Prostate gland (tissue), 2 donors: ENCODE measurements around the gene LEUTX.

ENCODE experiments used
- POLR2A ChIP-seq: fragments of 450-650 bp; IDR thresholded peaks from one replicate; pipeline ENCODE4 v1.6.1; 2016; ENCODE audit warnings: antibody characterized with exemption, mild to moderate bottlenecking
- POLR2AphosphoS5 ChIP-seq: sonication (generic); formaldehyde crosslinking; IDR thresholded peaks from one replicate; pipeline ENCODE4 v1.6.1; 2017; ENCODE audit warnings: antibody characterized with exemption
- TF ChIP-seq, protein P1 (sequence below), 4 experiments: fragments of 200-600 bp in 2 of 4; fragments of 450-650 bp in 2 of 4; sonication (generic) in 2 of 4; IDR thresholded peaks; 1 replicate in 3 of 4; 2 replicates in 1 of 4; pipeline ENCODE4 v1.5.1; 2016 to 2019; ENCODE audit warnings: antibody characterized with exemption in 4 of 4, mild to moderate bottlenecking in 2 of 4, moderate library complexity in 2 of 4

DNA sequence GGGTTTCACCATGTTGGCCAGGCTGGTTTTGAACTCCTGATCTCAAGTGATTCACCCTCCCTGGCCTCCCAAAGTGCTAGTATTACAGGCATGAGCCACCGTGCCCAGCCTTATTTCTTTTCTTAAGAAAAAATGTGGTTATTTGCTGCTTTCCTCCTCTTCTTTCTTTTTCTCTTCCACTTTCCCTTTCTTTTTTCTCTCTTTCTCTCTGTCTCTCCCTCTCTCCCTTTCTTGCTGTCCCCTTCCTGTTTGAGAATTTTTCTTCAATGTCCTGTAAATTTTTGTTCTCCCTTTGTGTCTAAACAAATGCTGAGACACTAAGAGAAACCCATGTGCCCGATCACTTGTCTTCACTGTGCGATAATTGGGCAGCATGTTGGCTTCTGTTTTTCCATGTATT is 2.2 kb downstream of the LEUTX start:
- TF ChIP-seq POLR2A (no peak), POLR2AphosphoS5 (no peak)
- TF ChIP-seq, protein P1, sequence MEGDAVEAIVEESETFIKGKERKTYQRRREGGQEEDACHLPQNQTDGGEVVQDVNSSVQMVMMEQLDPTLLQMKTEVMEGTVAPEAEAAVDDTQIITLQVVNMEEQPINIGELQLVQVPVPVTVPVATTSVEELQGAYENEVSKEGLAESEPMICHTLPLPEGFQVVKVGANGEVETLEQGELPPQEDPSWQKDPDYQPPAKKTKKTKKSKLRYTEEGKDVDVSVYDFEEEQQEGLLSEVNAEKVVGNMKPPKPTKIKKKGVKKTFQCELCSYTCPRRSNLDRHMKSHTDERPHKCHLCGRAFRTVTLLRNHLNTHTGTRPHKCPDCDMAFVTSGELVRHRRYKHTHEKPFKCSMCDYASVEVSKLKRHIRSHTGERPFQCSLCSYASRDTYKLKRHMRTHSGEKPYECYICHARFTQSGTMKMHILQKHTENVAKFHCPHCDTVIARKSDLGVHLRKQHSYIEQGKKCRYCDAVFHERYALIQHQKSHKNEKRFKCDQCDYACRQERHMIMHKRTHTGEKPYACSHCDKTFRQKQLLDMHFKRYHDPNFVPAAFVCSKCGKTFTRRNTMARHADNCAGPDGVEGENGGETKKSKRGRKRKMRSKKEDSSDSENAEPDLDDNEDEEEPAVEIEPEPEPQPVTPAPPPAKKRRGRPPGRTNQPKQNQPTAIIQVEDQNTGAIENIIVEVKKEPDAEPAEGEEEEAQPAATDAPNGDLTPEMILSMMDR (IDR thresholded peaks at IDR 0.05): no peak
